Sigmoid colon (tissue), 7 donors: Measurements from ENCODE around the gene MESP2. TPM values are rescaled to one million over a fixed set of nuclear protein-coding genes. Genes with fewer than 3 reads are reported as not detected.

ENCODE experiments used
- DNase-seq: peaks from one replicate; pipeline ENCODE4 v3.0.0-alpha.2; 2019
- H3K27ac ChIP-seq, 4 donors: fragments of 200-600 bp; sonication (generic); one replicate each; pipeline ENCODE4 v1.5.1; 2016 to 2019; ENCODE audit warnings: mild to moderate bottlenecking in 1 of 4
- H3K27me3 ChIP-seq, 3 donors: fragments of 200-600 bp; sonication (generic); one replicate each; pipeline ENCODE4 v1.5.1; 2019; ENCODE audit warnings: mild to moderate bottlenecking in 1 of 3
- H3K36me3 ChIP-seq, 4 donors: fragments of 200-600 bp; sonication (generic); one replicate each; pipeline ENCODE4 v1.5.1; 2016 to 2019
- H3K4me1 ChIP-seq, 4 donors: fragments of 200-600 bp; sonication (generic); one replicate each; pipeline ENCODE4 v1.5.1; 2017 to 2019
- H3K4me3 ChIP-seq, 4 donors: fragments of 200-600 bp; sonication (generic); one replicate each; pipeline ENCODE4 v1.5.1; 2017 to 2019; ENCODE audit warnings: mild to moderate bottlenecking in 2 of 4, moderate library complexity in 1 of 4
- H3K9me3 ChIP-seq, 4 donors: fragments of 200-600 bp in 3 of 4; sonication (generic) in 3 of 4; one replicate each; pipeline versions ENCODE4 v1.5.1 to v1.6.1; 2013 to 2019
- CTCF ChIP-seq, 4 experiments: fragments of 450-650 bp in 3 of 4; fragments of 200-600 bp in 1 of 4; IDR thresholded peaks; one replicate each; pipeline ENCODE4 v1.5.1; 2016 to 2019; ENCODE audit warnings: antibody characterized with exemption in 4 of 4, mild to moderate bottlenecking in 3 of 4, moderate library complexity in 2 of 4
- EP300 ChIP-seq, 4 donors: sonication (generic); formaldehyde crosslinking; IDR thresholded peaks; one replicate each; pipeline ENCODE4 v1.6.1; 2017; ENCODE audit warnings: antibody characterized with exemption in 4 of 4
- POLR2A ChIP-seq, 2 donors: fragments of 450-650 bp; IDR thresholded peaks; one replicate each; pipeline ENCODE4 v1.6.1; 2016; ENCODE audit warnings: antibody characterized with exemption in 2 of 2, mild to moderate bottlenecking in 2 of 2, moderate library complexity in 2 of 2
- POLR2AphosphoS5 ChIP-seq, 4 donors: sonication (generic); formaldehyde crosslinking; IDR thresholded peaks; one replicate each; pipeline ENCODE4 v1.6.1; 2017; ENCODE audit warnings: antibody characterized with exemption in 4 of 4
- WGBS, 2 donors: extraction: QIAGEN DNeasy Blood & Tissue Kit; methylation state at CpG; one replicate each; pipeline ENCODE4 v1.1.7; 2013; 5-methylcytosine and 5-hydroxymethylcytosine counted together
- intact Hi-C: fragments of 100-400 bp; cut with DNase I; formaldehyde crosslinking; loops from one replicate; pipeline ENCODE4 v1.15.1; 2023
- polyA plus RNA-seq, 3 donors: library from polyadenylated mRNA; stranded (reverse); fragments of 200-250 nt; gene quantifications; one replicate each; pipeline ENCODE4 v1.2.3, GENCODE V29; 2013
- total RNA-seq, 4 donors: library from RNA; depleted of rRNA; stranded (reverse); fragments of >200 nt; gene quantifications; one replicate each; pipeline ENCODE4 v1.1.0, GENCODE V29; 2016
- donor health status: healthy with polysubstance abuse.
- donor health status: Bipolar disorder and iron deficiency.
- donor health status: healthy.

Gene MESP2
- total and polyA plus RNA-seq, 7 donors, result 1.3 to 1.8 TPM; not detected in 5

- TF ChIP-seq POLR2A (IDR thresholded peaks at IDR 0.05) (no peak), POLR2AphosphoS5 (IDR thresholded peaks at IDR 0.05) (no peak), CTCF (IDR thresholded peaks at IDR 0.05) (no peak), EP300 (IDR thresholded peaks at IDR 0.05) (no peak)
- no peak for DNase-seq
- Histone ChIP-seq H3K4me3 (no peak overlapping the region), H3K4me1 (peaks cover 0 to 18% (median 15%) of the 10 kb centered on the region in 4 donors), H3K36me3 (no peaks in the 10 kb centered on the region), H3K27me3 (no peaks in the 10 kb centered on the region), H3K9me3 (no peaks in the 10 kb centered on the region), H3K27ac (no peak overlapping the region)
- intact Hi-C loops, result no loop called here
- WGBS, 2 donors, result 72% methylated on average over 8 of the region's 8 CpGs
These were observed 21.6 kb upstream of the MESP2 start for GRCh38 chr15:89754361-89755154.

GRCh38 chr15:89755701-89756100 is 20.4 kb upstream of the MESP2 start:
- intact Hi-C loops, result no loop called here
- H3K36me3 ChIP-seq, result no peaks in the 10 kb centered on the region
- no peaks in the 10 kb centered on the region for H3K27me3 ChIP-seq
- H3K4me3 ChIP-seq, result no peak overlapping the region
- DNase-seq, result no peak
- no peak for TF ChIP-seq CTCF (IDR thresholded peaks at IDR 0.05)
- no peak for TF ChIP-seq EP300 (IDR thresholded peaks at IDR 0.05)
- TF ChIP-seq POLR2A (IDR thresholded peaks at IDR 0.05), result no peak
- TF ChIP-seq POLR2AphosphoS5 (IDR thresholded peaks at IDR 0.05), result no peak
- H3K4me1 ChIP-seq, result peaks cover 0 to 10% (median 7%) of the 10 kb centered on the region in 4 donors
- WGBS, 2 donors, result 93 to 94% methylated on average over 4 of the region's 4 CpGs
- H3K9me3 ChIP-seq, result no peaks in the 10 kb centered on the region
- no peak overlapping the region for H3K27ac ChIP-seq

- Histone ChIP-seq H3K27ac (no peak overlapping the region), H3K4me1 (peaks cover 0 to 14% (median 7%) of the 10 kb centered on the region in 4 donors), H3K27me3 (no peaks in the 10 kb centered on the region), H3K36me3 (no peaks in the 10 kb centered on the region), H3K9me3 (no peaks in the 10 kb centered on the region), H3K4me3 (no peak overlapping the region)
- WGBS, 2 donors, result 45 to 69% methylated on average over 7 of the region's 7 CpGs
- TF ChIP-seq CTCF (IDR thresholded peaks at IDR 0.05) (no peak), POLR2AphosphoS5 (IDR thresholded peaks at IDR 0.05) (no peak), POLR2A (IDR thresholded peaks at IDR 0.05) (no peak), EP300 (IDR thresholded peaks at IDR 0.05) (no peak)
- DNase-seq, result no peak
- intact Hi-C loops, result no loop called here
These were observed 19.2 kb upstream of the MESP2 start for GRCh38 chr15:89756897-89757296.

- no peak for TF ChIP-seq POLR2A (IDR thresholded peaks at IDR 0.05)
- no peak for TF ChIP-seq CTCF (IDR thresholded peaks at IDR 0.05)
- no peak for TF ChIP-seq POLR2AphosphoS5 (IDR thresholded peaks at IDR 0.05)
- Histone ChIP-seq H3K4me3 (no peak overlapping the region), H3K27ac (no peak overlapping the region), H3K36me3 (no peaks in the 10 kb centered on the region), H3K4me1 (peaks cover 0 to 14% (median 7%) of the 10 kb centered on the region in 4 donors), H3K27me3 (no peaks in the 10 kb centered on the region), H3K9me3 (no peaks in the 10 kb centered on the region)
- WGBS, 2 donors, result 91 to 93% methylated on average over 8 of the region's 8 CpGs
- DNase-seq, result no peak
- intact Hi-C loops, result no loop called here
These were observed 17.8 kb upstream of the MESP2 start for GRCh38 chr15:89758283-89758682.
